Heart left ventricle (tissue), 13 donors: ENCODE measurements around the gene B4GALT1.
"Not testable (repeated sequence)": the region's sequence is repeated elsewhere in the genome, so short reads cannot be mapped to it uniquely, and the experiment has no call there.

Source experiments
- CTCF ChIP-seq, 12 donors: fragments of 200-600 bp; sonication (generic) in 4 of 12; IDR thresholded peaks; one replicate each; pipeline versions ENCODE4 v1.5.0 to v1.8.0; 2018 to 2022; ENCODE audit warnings: antibody characterized with exemption in 12 of 12, mild to moderate bottlenecking in 5 of 12
- POLR2A ChIP-seq, 2 donors: fragments of 450-650 bp; IDR thresholded peaks; one replicate each; pipeline ENCODE4 v1.6.1; 2017; ENCODE audit warnings: antibody characterized with exemption in 2 of 2, mild to moderate bottlenecking in 2 of 2, moderate library complexity in 2 of 2
- donor health status: ischemic (EF 13 %, LVEDD 7.1; RV severe dilation, severe dysfunction).
- donor health status: DM: no; HTN: yes; CAD: no.
- donor health status: DM: no; HTN: no; CAD: no.
- donor health status: ischemic (EF 25% LVEDD 6.9; RV normal size, moderate dysfunction).
- donor health status: ischemic (EF 25% LVEDD 5.7; RV mildly dilated, moderate dysfunction).
- donor health status: ischemic (EF 35%, LVEDD 5.7; RV mildly dilated, moderate dysfunction).
- donor health status: nonischemic (EF 11% LVEDD 7.7; RV severe dilation, severe dysfunction).
- donor health status: DM: yes; HTN: yes; CAD: no.
- donor health status: PGD.
- donor health status: ischemic (EF 29% LVEDD 5.4; RV normal size, mild dysfunction).
- donor health status: nonischemic (EF 23%, LVEDD 6.1; RV moderate dilation, normal function).

- TF ChIP-seq POLR2A, CTCF (IDR thresholded peaks at IDR 0.05): not testable (repeated sequence)
Measured at GRCh38 chr9:33164921-33165262, 2.2 kb downstream of the B4GALT1 start.
